Loucy (cell line): ENCODE results near the gene BCAT1.

ENCODE experiments used
- H2AFZ ChIP-seq: fragments of 200-600 bp; sonication (generic); 2 replicates; pipeline ENCODE4 v1.6.0; 2016; ENCODE audit warnings: antibody characterized with exemption, mild to moderate bottlenecking, low read length, moderate library complexity
- H3F3A ChIP-seq: fragments of 200-600 bp; 2 replicates; pipeline ENCODE4 v1.6.0; 2016; ENCODE audit warnings: antibody characterized with exemption, low read depth, mild to moderate bottlenecking
- H3K27me3 ChIP-seq: fragments of 200-600 bp; sonication (generic); 2 replicates; pipeline ENCODE4 v1.6.1; 2014; ENCODE audit warnings: low read length, mild to moderate bottlenecking; ENCODE audit not compliant: insufficient read depth, poor library complexity, severe bottlenecking
- H3K36me3 ChIP-seq: fragments of 200-600 bp; sonication (generic); 2 replicates; pipeline ENCODE4 v1.6.1; 2016; ENCODE audit warnings: low read length; ENCODE audit not compliant: insufficient read depth
- H3K4me1 ChIP-seq: fragments of 200-600 bp; sonication (generic); 2 replicates; pipeline ENCODE4 v1.5.1; 2014; ENCODE audit warnings: low read length, mild to moderate bottlenecking; ENCODE audit not compliant: insufficient read depth, poor library complexity, severe bottlenecking
- H3K4me2 ChIP-seq: fragments of 200-600 bp; sonication (generic); 2 replicates; pipeline ENCODE4 v1.6.0; 2014; ENCODE audit warnings: antibody characterized with exemption, low read length, low read depth, mild to moderate bottlenecking; ENCODE audit not compliant: poor library complexity, severe bottlenecking
- H3K4me3 ChIP-seq: fragments of 200-600 bp; sonication (generic); 2 replicates; pipeline ENCODE4 v1.5.1; 2014; ENCODE audit warnings: low read length, mild to moderate bottlenecking, mixed read lengths; ENCODE audit not compliant: poor library complexity, severe bottlenecking
- H3K79me2 ChIP-seq: fragments of 200-600 bp; sonication (generic); 2 replicates; pipeline ENCODE4 v1.6.1; 2014; ENCODE audit warnings: low read length; ENCODE audit not compliant: insufficient read depth
- H3K9ac ChIP-seq: fragments of 200-600 bp; sonication (generic); 2 replicates; pipeline ENCODE4 v1.6.0; 2014; ENCODE audit warnings: mild to moderate bottlenecking, low read depth, low read length, moderate library complexity; ENCODE audit not compliant: poor library complexity, severe bottlenecking
- H3K9me2 ChIP-seq: fragments of 200-600 bp; sonication (generic); replicated peaks from 2 replicates; pipeline ENCODE4 v1.6.1; 2016; ENCODE audit warnings: low read depth, low read length, mixed read lengths
- H3K9me3 ChIP-seq: fragments of 200-600 bp; sonication (generic); 2 replicates; pipeline ENCODE4 v1.6.1; 2014; ENCODE audit warnings: mild to moderate bottlenecking, antibody characterized with exemption, low read length, low read depth; ENCODE audit not compliant: insufficient read depth
- H4K20me1 ChIP-seq: fragments of 200-600 bp; sonication (generic); 2 replicates; pipeline ENCODE4 v1.6.0; 2014; ENCODE audit warnings: antibody characterized with exemption, low read length, mild to moderate bottlenecking; ENCODE audit not compliant: insufficient read depth, poor library complexity, severe bottlenecking
- EZH2phosphoT487 ChIP-seq: fragments of 200-600 bp; IDR thresholded peaks from 2 replicates; pipeline ENCODE4 v1.6.1; 2018; ENCODE audit warnings: antibody characterized with exemption, mild to moderate bottlenecking, moderate library complexity, borderline replicate concordance
- TF ChIP-seq, protein P1 (sequence below): fragments of 200-600 bp; sonication (generic); conservative IDR thresholded peaks from 2 replicates; pipeline ENCODE4 v1.5.1; 2014; ENCODE audit warnings: mild to moderate bottlenecking, antibody characterized with exemption, low read length

The BCAT1 gene

DNA sequence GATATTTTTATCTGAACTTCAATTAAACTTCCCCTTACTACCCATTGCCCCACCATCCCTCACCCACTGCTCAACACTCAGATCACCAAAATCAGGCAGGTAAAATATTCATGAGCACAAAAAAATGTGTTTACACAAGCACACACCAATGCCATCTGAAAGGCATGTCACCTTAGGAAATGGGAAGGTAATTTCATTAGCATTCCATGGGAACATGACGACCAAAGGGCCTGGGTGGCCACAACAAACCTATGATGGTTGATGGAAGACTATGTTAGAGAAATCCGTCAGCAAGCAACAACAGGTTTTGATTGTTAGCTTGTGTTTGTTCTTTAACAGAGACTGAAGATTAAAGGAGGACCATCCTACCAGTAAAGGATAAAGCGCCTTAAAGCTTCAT is 97.6 kb downstream of the BCAT1 start:
- H3K4me3 ChIP-seq = no peak overlapping the region
- no peaks in the 10 kb centered on the region for H3F3A ChIP-seq
- peaks cover 35% of the 10 kb centered on the region for H3K36me3 ChIP-seq
- no peaks in the 10 kb centered on the region for H4K20me1 ChIP-seq
- peaks cover 25% of the 10 kb centered on the region for H3K4me1 ChIP-seq
- no peaks in the 10 kb centered on the region for H3K27me3 ChIP-seq
- no peak overlapping the region for H3K4me2 ChIP-seq
- H3K9me3 ChIP-seq = no peaks in the 10 kb centered on the region
- H3K9me2 ChIP-seq = no peaks in the 10 kb centered on the region
- TF ChIP-seq, protein P1, sequence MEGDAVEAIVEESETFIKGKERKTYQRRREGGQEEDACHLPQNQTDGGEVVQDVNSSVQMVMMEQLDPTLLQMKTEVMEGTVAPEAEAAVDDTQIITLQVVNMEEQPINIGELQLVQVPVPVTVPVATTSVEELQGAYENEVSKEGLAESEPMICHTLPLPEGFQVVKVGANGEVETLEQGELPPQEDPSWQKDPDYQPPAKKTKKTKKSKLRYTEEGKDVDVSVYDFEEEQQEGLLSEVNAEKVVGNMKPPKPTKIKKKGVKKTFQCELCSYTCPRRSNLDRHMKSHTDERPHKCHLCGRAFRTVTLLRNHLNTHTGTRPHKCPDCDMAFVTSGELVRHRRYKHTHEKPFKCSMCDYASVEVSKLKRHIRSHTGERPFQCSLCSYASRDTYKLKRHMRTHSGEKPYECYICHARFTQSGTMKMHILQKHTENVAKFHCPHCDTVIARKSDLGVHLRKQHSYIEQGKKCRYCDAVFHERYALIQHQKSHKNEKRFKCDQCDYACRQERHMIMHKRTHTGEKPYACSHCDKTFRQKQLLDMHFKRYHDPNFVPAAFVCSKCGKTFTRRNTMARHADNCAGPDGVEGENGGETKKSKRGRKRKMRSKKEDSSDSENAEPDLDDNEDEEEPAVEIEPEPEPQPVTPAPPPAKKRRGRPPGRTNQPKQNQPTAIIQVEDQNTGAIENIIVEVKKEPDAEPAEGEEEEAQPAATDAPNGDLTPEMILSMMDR = no peak
- H3K79me2 ChIP-seq = peaks cover 13% of the 10 kb centered on the region; the same call in 1 of the 2 replicates
- H3K9ac ChIP-seq = no peak overlapping the region
- H2AFZ ChIP-seq = no peak overlapping the region

DNA sequence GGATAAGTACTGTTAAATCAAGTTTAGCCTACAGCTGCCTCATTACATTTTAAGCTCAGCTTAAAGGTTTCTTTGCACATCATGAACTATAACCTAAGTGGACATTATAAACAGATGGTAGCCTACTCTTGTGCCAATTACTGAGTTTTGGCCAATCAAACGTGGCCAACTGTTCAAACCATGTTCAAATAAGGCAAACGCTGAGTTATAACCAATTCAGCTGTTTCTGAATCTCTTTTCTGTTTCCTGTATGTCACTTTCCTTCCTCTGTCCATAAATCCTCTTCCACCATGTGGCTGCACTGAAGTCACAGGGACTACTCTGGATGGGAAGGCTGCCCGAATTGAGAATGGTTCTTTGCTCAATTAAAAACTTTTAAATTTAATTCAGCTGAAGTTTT is 98.4 kb downstream of the BCAT1 start:
- H3K9me3 ChIP-seq = no peaks in the 10 kb centered on the region
- H2AFZ ChIP-seq = no peak overlapping the region
- peaks cover 25% of the 10 kb centered on the region for H3K4me1 ChIP-seq
- H3K27me3 ChIP-seq = no peaks in the 10 kb centered on the region
- no peaks in the 10 kb centered on the region for H3K9me2 ChIP-seq
- H3K9ac ChIP-seq = no peak overlapping the region
- no peaks in the 10 kb centered on the region for H3F3A ChIP-seq
- TF ChIP-seq, protein P1 = no peak
- no peak for TF ChIP-seq EZH2phosphoT487
- no peak overlapping the region for H3K4me2 ChIP-seq
- peaks cover 41% of the 10 kb centered on the region for H3K36me3 ChIP-seq
- no peak overlapping the region for H3K4me3 ChIP-seq
- H4K20me1 ChIP-seq = no peaks in the 10 kb centered on the region
- peaks cover 13% of the 10 kb centered on the region; the same call in 1 of the 2 replicates for H3K79me2 ChIP-seq

DNA sequence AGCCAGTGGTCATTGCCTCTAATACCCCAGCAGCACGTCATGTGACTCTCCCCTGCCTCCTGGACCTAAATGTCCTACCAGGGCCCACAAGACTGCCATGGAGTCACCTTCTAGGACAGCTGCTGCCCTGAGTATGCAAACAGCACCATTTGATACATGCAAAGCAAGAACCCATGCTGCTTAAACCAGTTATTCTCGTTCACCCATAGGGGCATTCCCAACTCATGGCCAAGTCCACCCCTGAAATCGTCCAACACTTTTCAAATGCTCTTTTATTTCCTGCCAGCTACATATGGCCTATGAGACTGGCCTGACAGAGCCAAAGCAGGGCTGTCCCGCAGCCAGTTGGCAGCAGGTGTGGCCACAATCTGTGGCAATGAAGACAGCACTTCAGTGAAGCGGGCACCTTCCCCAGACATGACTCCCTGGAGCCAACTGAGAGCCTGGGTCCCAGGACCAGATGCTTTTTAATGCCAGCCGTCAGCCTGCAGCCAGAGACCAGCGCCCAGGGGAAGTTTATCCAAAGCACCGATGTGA is 99.9 kb downstream of the BCAT1 start:
- H3K36me3 ChIP-seq = peaks cover 46% of the 10 kb centered on the region
- H3K4me2 ChIP-seq = no peak overlapping the region
- H3F3A ChIP-seq = no peaks in the 10 kb centered on the region
- no peak overlapping the region for H3K9ac ChIP-seq
- H3K4me3 ChIP-seq = no peak overlapping the region
- H3K9me3 ChIP-seq = no peaks in the 10 kb centered on the region
- no peak overlapping the region for H2AFZ ChIP-seq
- no peaks in the 10 kb centered on the region for H3K27me3 ChIP-seq
- TF ChIP-seq EZH2phosphoT487 = no peak
- TF ChIP-seq, protein P1 = no peak
- peaks cover 25% of the 10 kb centered on the region for H3K4me1 ChIP-seq
- H3K9me2 ChIP-seq = no peaks in the 10 kb centered on the region
- peaks cover 10% of the 10 kb centered on the region; the same call in 1 of the 2 replicates for H3K79me2 ChIP-seq
- H4K20me1 ChIP-seq = no peaks in the 10 kb centered on the region
